ENCODE measurements around the gene CD1E.
"Not testable (repeated sequence)": the region's sequence is repeated elsewhere in the genome, so short reads cannot be mapped to it uniquely, and the experiment has no call there.

Gene CD1E

GRCh38 chr1:158366783-158367182 lies 13.1 kb downstream of the CD1E start:
- DNase-seq = no peak

GRCh38 chr1:158371188-158371953 lies 17.7 kb downstream of the CD1E start:
- DNase-seq = no peak

GRCh38 chr1:158374101-158374500 lies 20.4 kb downstream of the CD1E start:
- DNase-seq = not testable (repeated sequence)

- no peak for DNase-seq
These were observed 21.2 kb downstream of the CD1E start for GRCh38 chr1:158374860-158375259.

GRCh38 chr1:158390331-158390730 lies 36.6 kb downstream of the CD1E start:
- no peak for DNase-seq

- no peak for DNase-seq
These were observed 37.4 kb downstream of the CD1E start for GRCh38 chr1:158391099-158391498.

- DNase-seq = no peak
These were observed 39.8 kb downstream of the CD1E start for GRCh38 chr1:158393476-158393875.

GRCh38 chr1:158396646-158397045 lies 43.0 kb downstream of the CD1E start:
- no peak for DNase-seq

- DNase-seq = no peak
These were observed 45.3 kb downstream of the CD1E start, which contains the start of gene OR10T2 for GRCh38 chr1:158398818-158399514. OR10T2 (minus strand) TSS chr1:158399466; CDS start chr1:158399466, 0 bp downstream.

- no peak for DNase-seq
These were observed 47.2 kb downstream of the CD1E start for GRCh38 chr1:158400871-158401270.

- no peak for DNase-seq
These were observed 53.4 kb downstream of the CD1E start for GRCh38 chr1:158407092-158407491.

Measured in GF-D8 (cell line).